IPS-15b (cell line): Measurements from ENCODE around the gene TUT4.
"Not testable (repeated sequence)": the region's sequence is repeated elsewhere in the genome, so short reads cannot be mapped to it uniquely, and the experiment has no call there.

Source experiments
- H3K27me3 ChIP-seq: one replicate; pipeline ENCODE4 v1.6.1; 2013; ENCODE audit warnings: low read length; ENCODE audit not compliant: control insufficient read depth, insufficient read depth
- H3K36me3 ChIP-seq: one replicate; pipeline ENCODE4 v1.6.1; 2013; ENCODE audit warnings: low read length; ENCODE audit not compliant: control insufficient read depth, insufficient read depth
- H3K4me1 ChIP-seq: one replicate; pipeline ENCODE4 v1.6.1; 2013; ENCODE audit warnings: mild to moderate bottlenecking, low read length; ENCODE audit not compliant: control insufficient read depth, insufficient read depth
- H3K4me3 ChIP-seq: one replicate; pipeline ENCODE4 v1.5.1; 2013; ENCODE audit warnings: low read depth, low read length
- H3K9ac ChIP-seq: one replicate; pipeline ENCODE4 v1.6.1; 2013; ENCODE audit warnings: low read depth, mild to moderate bottlenecking, low read length
- H3K9me3 ChIP-seq: one replicate; pipeline ENCODE4 v1.6.1; 2013; ENCODE audit warnings: mild to moderate bottlenecking, low read length; ENCODE audit not compliant: control insufficient read depth, insufficient read depth

Gene TUT4

GRCh38 chr1:52592637-52593323 lies 39.9 kb upstream of the TUT4 start:
- Histone ChIP-seq H3K4me1 (peaks cover 9% of the 10 kb centered on the region), H3K36me3 (no peaks in the 10 kb centered on the region), H3K27me3 (no peaks in the 10 kb centered on the region), H3K4me3 (no peak overlapping the region), H3K9me3 (no peaks in the 10 kb centered on the region), H3K9ac (no peak overlapping the region)

- no peak overlapping the region for H3K9ac ChIP-seq
- peaks cover 9% of the 10 kb centered on the region for H3K4me1 ChIP-seq
- H3K36me3 ChIP-seq, result no peaks in the 10 kb centered on the region
- no peak overlapping the region for H3K4me3 ChIP-seq
- no peaks in the 10 kb centered on the region for H3K27me3 ChIP-seq
- no peaks in the 10 kb centered on the region for H3K9me3 ChIP-seq
Observed at GRCh38 chr1:52590266-52590665, 37.4 kb upstream of the TUT4 start.

GRCh38 chr1:52588535-52588934 lies 35.6 kb upstream of the TUT4 start:
- Histone ChIP-seq H3K4me1 (peaks cover 9% of the 10 kb centered on the region), H3K36me3 (no peaks in the 10 kb centered on the region), H3K27me3 (no peaks in the 10 kb centered on the region), H3K9ac (no peak overlapping the region), H3K9me3 (no peaks in the 10 kb centered on the region), H3K4me3 (no peak overlapping the region)

GRCh38 chr1:52588027-52588426 lies 35.1 kb upstream of the TUT4 start:
- no peaks in the 10 kb centered on the region for H3K27me3 ChIP-seq
- H3K9ac ChIP-seq, result no peak overlapping the region
- no peaks in the 10 kb centered on the region for H3K9me3 ChIP-seq
- peaks cover 9% of the 10 kb centered on the region for H3K4me1 ChIP-seq
- H3K4me3 ChIP-seq, result no peak overlapping the region
- no peaks in the 10 kb centered on the region for H3K36me3 ChIP-seq

GRCh38 chr1:52585474-52585873 lies 32.6 kb upstream of the TUT4 start:
- H3K27me3 ChIP-seq, result no peaks in the 10 kb centered on the region
- H3K4me1 ChIP-seq, result peaks cover 9% of the 10 kb centered on the region
- H3K36me3 ChIP-seq, result no peaks in the 10 kb centered on the region
- no peaks in the 10 kb centered on the region for H3K9me3 ChIP-seq
- no peak overlapping the region for H3K4me3 ChIP-seq
- no peak overlapping the region for H3K9ac ChIP-seq

GRCh38 chr1:52582116-52582696 lies 29.3 kb upstream of the TUT4 start:
- Histone ChIP-seq H3K9ac (no peak overlapping the region), H3K4me3 (no peak overlapping the region), H3K27me3 (no peaks in the 10 kb centered on the region), H3K9me3 (no peaks in the 10 kb centered on the region), H3K36me3 (no peaks in the 10 kb centered on the region), H3K4me1 (no peaks in the 10 kb centered on the region)

GRCh38 chr1:52580283-52580682 lies 27.4 kb upstream of the TUT4 start:
- Histone ChIP-seq H3K27me3 (no peaks in the 10 kb centered on the region), H3K36me3 (no peaks in the 10 kb centered on the region), H3K9ac (no peak overlapping the region), H3K9me3 (no peaks in the 10 kb centered on the region), H3K4me3 (no peak overlapping the region), H3K4me1 (no peaks in the 10 kb centered on the region)

GRCh38 chr1:52579415-52579814 lies 26.5 kb upstream of the TUT4 start:
- Histone ChIP-seq H3K4me3 (no peak overlapping the region), H3K27me3 (no peaks in the 10 kb centered on the region), H3K9ac (no peak overlapping the region), H3K9me3 (no peaks in the 10 kb centered on the region), H3K36me3 (no peaks in the 10 kb centered on the region), H3K4me1 (no peaks in the 10 kb centered on the region)

- not testable (repeated sequence) for H3K9me3 ChIP-seq, H3K4me1 ChIP-seq, H3K9ac ChIP-seq, H3K36me3 ChIP-seq, H3K27me3 ChIP-seq, H3K4me3 ChIP-seq
Observed at GRCh38 chr1:52578066-52578465, 25.2 kb upstream of the TUT4 start.

- Histone ChIP-seq H3K9me3 (no peaks in the 10 kb centered on the region), H3K36me3 (no peaks in the 10 kb centered on the region), H3K9ac (no peak overlapping the region), H3K4me3 (no peak overlapping the region), H3K27me3 (no peaks in the 10 kb centered on the region), H3K4me1 (no peaks in the 10 kb centered on the region)
Observed at GRCh38 chr1:52576074-52576473, 23.2 kb upstream of the TUT4 start.

GRCh38 chr1:52574594-52574993 lies 21.7 kb upstream of the TUT4 start:
- Histone ChIP-seq H3K9ac (no peak overlapping the region), H3K9me3 (no peaks in the 10 kb centered on the region), H3K4me1 (no peaks in the 10 kb centered on the region), H3K4me3 (no peak overlapping the region), H3K36me3 (no peaks in the 10 kb centered on the region), H3K27me3 (no peaks in the 10 kb centered on the region)

- no peaks in the 10 kb centered on the region for H3K9me3 ChIP-seq
- H3K36me3 ChIP-seq, result no peaks in the 10 kb centered on the region
- H3K27me3 ChIP-seq, result no peaks in the 10 kb centered on the region
- no peak overlapping the region for H3K9ac ChIP-seq
- no peaks in the 10 kb centered on the region for H3K4me1 ChIP-seq
- no peak overlapping the region for H3K4me3 ChIP-seq
Observed at GRCh38 chr1:52572387-52572786, 19.5 kb upstream of the TUT4 start.
